GM12873 (cell line): ENCODE results near the gene ZNF841.

Experiments
- TF ChIP-seq, protein P1 (sequence below): IDR thresholded peaks from 2 replicates; pipeline ENCODE4 v1.5.1; 2012; ENCODE audit warnings: low read depth, mild to moderate bottlenecking, moderate library complexity, low read length, control low read depth; ENCODE audit not compliant: insufficient read depth; ENCODE audit errors: missing control alignments

The ZNF841 gene

DNA sequence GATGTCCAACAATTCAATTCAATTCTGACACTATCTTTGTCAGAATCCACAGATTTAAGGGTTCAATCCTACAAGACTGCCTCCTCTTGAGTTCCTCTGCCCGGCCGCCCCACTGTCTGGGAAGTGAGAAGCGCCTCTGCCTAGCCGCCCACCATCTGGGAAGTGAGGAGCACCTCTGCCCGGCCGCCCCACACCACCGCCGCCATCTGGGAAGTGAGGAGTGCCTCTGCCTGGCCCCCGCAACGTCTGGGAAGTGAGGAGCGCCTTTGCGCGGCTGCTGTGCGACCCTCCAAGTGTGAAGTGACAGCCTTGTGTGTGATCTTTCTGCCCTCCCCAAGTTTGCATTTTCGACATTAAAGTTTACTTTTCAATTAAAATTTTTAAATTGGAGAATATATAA lies 73.4 kb downstream of the ZNF841 start:
- TF ChIP-seq, protein P1, sequence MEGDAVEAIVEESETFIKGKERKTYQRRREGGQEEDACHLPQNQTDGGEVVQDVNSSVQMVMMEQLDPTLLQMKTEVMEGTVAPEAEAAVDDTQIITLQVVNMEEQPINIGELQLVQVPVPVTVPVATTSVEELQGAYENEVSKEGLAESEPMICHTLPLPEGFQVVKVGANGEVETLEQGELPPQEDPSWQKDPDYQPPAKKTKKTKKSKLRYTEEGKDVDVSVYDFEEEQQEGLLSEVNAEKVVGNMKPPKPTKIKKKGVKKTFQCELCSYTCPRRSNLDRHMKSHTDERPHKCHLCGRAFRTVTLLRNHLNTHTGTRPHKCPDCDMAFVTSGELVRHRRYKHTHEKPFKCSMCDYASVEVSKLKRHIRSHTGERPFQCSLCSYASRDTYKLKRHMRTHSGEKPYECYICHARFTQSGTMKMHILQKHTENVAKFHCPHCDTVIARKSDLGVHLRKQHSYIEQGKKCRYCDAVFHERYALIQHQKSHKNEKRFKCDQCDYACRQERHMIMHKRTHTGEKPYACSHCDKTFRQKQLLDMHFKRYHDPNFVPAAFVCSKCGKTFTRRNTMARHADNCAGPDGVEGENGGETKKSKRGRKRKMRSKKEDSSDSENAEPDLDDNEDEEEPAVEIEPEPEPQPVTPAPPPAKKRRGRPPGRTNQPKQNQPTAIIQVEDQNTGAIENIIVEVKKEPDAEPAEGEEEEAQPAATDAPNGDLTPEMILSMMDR = no peak

DNA sequence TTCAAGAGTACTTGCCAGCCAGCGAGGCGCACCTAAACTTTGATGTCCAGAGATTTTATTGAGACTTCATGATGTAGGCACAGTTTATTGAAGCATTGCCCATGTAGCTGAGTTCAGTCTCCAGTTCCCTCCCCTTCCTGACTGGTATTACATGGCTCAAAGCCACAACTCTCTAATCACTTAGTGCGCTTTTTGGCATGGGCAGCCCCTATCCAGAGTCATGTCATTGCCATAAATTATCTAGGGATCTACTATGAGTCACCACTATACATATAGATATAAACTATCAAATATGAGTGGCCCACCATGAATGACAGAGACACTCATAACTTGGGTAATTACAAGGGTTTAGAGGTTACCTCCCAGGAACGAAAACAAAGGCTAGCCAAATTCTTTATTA lies 75.1 kb downstream of the ZNF841 start:
- TF ChIP-seq, protein P1 = no peak
